Ureter (tissue), 1 donor: ENCODE data around the gene PTF1A. TPM values are rescaled to one million over a fixed set of nuclear protein-coding genes. Genes with fewer than 3 reads are reported as not detected.
"Not testable (repeated sequence)": the region's sequence is repeated elsewhere in the genome, so short reads cannot be mapped to it uniquely, and the experiment has no call there.

Experiments used
- DNase-seq: peaks from one replicate; pipeline ENCODE4 v3.0.0-alpha.2; 2020; ENCODE audit warnings: low spot score
- total RNA-seq: library from RNA; stranded (reverse); gene quantifications from one replicate; pipeline ENCODE4 v1.2.4, GENCODE V29; 2023
- donor health status: DM: yes; HTN: yes; CAD: no.

Gene PTF1A
- total RNA-seq, 1 donor from 2014 or later = not detected

GRCh38 chr10:23203369-23204325, 11.5 kb downstream of the PTF1A start:
- DNase-seq = no peak

GRCh38 chr10:23204773-23205172, 12.7 kb downstream of the PTF1A start:
- no peak for DNase-seq

- no peak for DNase-seq
Measured at GRCh38 chr10:23205972-23206642, 14.0 kb downstream of the PTF1A start.

- DNase-seq = no peak
Measured at GRCh38 chr10:23217471-23217870, 25.4 kb downstream of the PTF1A start.

GRCh38 chr10:23230582-23230981, 38.5 kb downstream of the PTF1A start:
- DNase-seq = no peak

GRCh38 chr10:23238015-23238414, 45.9 kb downstream of the PTF1A start:
- DNase-seq = no peak

GRCh38 chr10:23241779-23242178, 49.7 kb downstream of the PTF1A start:
- DNase-seq = not testable (repeated sequence)

Other genes with a start within 250 kb of the PTF1A start
- gene MSRB2, start 96.7 kb upstream of the PTF1A start, total RNA-seq = 34.7 TPM
- gene C10orf67, start 152.5 kb downstream of the PTF1A start, total RNA-seq = not detected
- gene OTUD1, start 246.8 kb downstream of the PTF1A start, total RNA-seq = 10.6 TPM